GM12801 (cell line): ENCODE results near the gene ACOXL.

Experiments used
- TF ChIP-seq, protein P1 (sequence below): IDR thresholded peaks from one replicate; pipeline ENCODE4 v1.5.1; 2011; ENCODE audit warnings: control low read depth; ENCODE audit not compliant: insufficient read length; ENCODE audit errors: extremely low read depth

The ACOXL gene

GRCh38 chr2:111116843-111117597, 384.6 kb downstream of the ACOXL start:
- TF ChIP-seq, protein P1, sequence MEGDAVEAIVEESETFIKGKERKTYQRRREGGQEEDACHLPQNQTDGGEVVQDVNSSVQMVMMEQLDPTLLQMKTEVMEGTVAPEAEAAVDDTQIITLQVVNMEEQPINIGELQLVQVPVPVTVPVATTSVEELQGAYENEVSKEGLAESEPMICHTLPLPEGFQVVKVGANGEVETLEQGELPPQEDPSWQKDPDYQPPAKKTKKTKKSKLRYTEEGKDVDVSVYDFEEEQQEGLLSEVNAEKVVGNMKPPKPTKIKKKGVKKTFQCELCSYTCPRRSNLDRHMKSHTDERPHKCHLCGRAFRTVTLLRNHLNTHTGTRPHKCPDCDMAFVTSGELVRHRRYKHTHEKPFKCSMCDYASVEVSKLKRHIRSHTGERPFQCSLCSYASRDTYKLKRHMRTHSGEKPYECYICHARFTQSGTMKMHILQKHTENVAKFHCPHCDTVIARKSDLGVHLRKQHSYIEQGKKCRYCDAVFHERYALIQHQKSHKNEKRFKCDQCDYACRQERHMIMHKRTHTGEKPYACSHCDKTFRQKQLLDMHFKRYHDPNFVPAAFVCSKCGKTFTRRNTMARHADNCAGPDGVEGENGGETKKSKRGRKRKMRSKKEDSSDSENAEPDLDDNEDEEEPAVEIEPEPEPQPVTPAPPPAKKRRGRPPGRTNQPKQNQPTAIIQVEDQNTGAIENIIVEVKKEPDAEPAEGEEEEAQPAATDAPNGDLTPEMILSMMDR, result no peak

DNA sequence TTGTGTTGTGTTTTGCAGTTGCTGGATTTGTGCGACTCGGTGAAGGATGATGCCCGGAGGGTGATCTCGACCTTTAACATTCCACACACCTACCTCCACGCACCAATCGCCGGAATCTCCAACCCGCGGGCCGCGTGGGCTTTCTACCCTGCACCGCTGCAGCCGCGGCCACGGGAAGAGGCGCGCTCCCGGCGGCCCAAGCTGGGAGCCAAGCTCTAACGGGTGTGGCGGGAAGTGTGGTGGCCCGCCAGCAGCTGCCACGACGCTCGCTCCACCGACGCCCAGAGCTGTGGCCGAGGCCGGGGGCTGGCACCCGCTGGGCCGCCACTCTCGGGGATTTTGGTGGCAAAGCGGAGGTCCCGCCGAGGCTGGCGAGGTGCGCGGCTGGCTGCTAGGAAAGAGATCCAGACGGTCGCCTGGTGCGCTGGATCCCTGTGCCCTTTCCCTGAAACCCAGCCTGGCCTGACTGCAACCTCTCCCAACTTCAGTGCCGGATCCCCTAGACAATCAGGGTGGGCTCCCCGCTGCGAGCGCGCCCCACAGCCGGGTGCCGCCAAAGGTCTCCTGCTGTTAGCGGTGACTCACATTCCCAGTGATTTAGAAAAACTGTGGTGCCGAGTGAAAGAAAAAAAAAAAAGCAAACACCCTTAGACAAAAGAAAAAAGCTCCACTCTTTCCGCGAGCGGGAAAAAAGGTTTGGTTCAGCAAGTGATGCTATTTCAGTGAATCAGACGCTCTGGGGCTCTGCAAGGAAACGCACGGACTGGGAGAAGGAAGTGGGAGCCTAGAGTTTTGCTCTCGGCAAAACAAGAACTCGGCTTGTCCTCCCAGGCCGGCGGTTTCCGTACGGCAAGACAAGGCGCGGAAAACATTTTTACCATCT, 385.5 kb downstream of the ACOXL start:
- TF ChIP-seq, protein P1, result no peak

DNA sequence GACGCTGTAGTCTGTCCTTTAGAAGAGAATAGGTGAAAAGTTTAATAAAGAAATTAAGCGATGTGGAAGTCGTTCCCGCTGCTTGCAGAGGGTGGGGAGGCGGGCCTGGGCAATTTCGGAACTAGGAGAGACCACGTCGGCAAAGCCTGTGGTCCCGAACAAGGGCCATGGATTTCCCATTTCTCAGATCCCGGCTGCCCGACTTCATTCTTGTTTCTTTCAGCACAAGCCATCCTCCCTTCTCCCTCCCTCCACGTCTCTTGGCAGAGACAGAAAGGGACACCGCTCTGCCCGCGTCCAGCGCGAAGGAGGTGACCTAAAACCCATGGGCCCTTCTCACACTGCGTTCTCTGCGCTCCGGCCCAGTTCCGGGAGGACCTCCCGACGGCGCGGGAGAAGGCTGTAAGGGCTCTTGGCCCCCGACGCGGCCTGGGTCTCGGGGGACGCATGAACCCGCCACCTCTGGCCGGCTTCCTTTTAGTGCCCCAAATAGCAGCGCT, 386.2 kb downstream of the ACOXL start:
- TF ChIP-seq, protein P1, result no peak

- TF ChIP-seq, protein P1, result no peak
Measured at GRCh38 chr2:111118981-111119821, 386.8 kb downstream of the ACOXL start.

GRCh38 chr2:111119822-111120252, 387.5 kb downstream of the ACOXL start:
- TF ChIP-seq, protein P1, result no peak

DNA sequence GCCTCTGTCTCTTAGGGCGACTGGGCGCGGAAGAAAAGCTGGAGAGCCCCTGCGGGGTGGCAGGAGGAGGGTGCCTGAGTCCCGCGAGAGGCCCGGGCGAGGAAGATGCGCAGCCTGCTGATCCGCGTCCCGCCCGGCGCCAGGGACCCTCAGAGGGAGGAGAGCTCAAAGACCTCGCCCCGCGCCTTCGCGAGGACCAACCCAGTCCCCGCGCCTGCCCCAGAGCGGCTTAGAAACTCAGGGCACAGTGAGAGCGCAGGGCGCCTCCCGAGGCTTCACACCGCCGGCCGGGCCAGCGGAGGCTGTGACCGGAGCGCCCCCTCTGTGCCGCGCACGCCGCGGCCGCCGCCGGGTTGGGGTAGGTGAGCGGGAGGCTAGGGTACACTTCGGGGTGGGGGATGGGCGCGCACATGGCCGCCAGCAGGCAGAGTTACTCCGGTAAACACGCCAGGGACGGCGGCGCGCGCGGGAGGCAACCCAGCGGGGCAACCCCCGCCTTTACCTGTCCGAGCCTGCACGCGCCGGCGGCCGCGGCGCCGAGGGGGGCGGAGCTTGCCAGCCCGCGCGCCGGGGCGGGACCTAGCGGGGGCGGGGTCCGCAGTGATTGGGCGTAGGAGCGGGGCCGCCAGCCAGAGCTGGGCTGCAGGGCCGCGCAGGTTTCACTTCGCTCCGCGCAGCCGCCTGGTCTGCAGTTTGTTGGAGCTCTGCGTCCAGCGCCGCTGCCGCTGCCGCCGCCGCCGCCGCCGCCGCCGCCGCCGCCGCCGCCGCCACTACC, 388.1 kb downstream of the ACOXL start, which contains the start of gene BCL2L11:
TSS of gene BCL2L11 (plus strand) at position 662 of the 775 bp plus-strand sequence. CDS start 2,832 bp downstream, outside the sequence.
- TF ChIP-seq, protein P1, result no peak
